Dermis blood vessel endothelial cell (primary cell): ENCODE data around the gene CCNB3. TPM values are rescaled to one million over a fixed set of nuclear protein-coding genes. Genes with fewer than 3 reads are reported as not detected.

Experiments
- DNase-seq: peaks from one replicate; pipeline ENCODE4 v3.0.0; 2010
- total RNA-seq: library from RNA; depleted of rRNA; stranded (reverse); fragments of >200 nt; gene quantifications from 2 replicates; pipeline ENCODE4 v1.2.3, GENCODE V29; 2014

The CCNB3 gene
- total RNA-seq, result 0.88 TPM in 1 of 2 replicates, not detected in the other

DNA sequence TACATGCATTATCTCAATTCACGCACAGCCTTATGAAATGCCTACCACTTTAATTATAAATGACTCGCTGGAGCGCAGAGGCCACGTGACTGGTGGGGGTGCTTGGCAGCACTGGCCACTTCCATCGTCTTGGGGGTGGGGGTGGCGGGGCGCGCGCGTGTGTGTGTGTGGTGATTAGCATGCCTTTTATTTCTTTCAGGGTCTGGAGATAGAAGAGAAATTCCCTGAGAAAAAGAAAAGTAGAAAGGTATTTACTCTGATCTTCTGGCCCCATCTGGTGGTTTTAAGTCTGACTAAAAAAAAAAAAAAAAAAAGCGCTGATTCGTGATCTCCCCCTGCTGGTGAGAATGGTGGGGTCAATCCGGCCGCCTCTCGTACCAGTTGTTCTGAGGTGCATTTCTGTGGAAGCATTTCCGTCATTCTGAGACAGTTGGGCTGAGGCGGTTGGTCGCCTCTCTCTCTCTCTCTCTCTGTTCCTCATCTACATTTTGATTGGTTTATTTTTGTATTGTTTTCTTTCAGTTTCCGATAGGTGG lies at the start of gene CCNB3:
Gene CCNB3 (plus strand): TSS at position 402 of the 536 bp plus-strand sequence. CDS start 80,399 bp downstream, outside the sequence.
- DNase-seq, result peak; percentile 76

- DNase-seq, result peak; percentile 3
Measured at GRCh38 chrX:50157545-50158135, 46.9 kb upstream of the CCNB3 start.

- no peak for DNase-seq
Measured at GRCh38 chrX:50158593-50158992, 46.0 kb upstream of the CCNB3 start.

DNA sequence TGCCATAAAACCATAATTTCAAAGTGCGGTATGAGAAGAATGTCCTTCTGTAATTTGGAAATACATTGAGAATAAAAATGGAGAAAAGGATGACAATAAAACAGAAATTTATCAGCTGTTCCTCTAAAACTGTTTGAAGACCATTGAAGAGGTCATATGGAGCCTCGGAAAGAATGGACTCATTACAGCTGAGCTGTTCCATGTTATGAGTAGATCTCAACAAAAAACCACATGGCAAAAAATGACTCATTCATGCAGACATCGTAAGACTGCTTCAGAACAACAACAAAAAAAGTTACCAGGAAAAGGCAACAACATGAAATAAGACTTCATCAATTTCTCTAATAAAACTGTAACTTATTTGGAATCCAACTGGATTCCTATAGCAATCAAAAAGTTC lies 43.4 kb upstream of the CCNB3 start:
- DNase-seq, result no peak

GRCh38 chrX:50165727-50166126 lies 38.8 kb upstream of the CCNB3 start:
- DNase-seq, result no peak

DNA sequence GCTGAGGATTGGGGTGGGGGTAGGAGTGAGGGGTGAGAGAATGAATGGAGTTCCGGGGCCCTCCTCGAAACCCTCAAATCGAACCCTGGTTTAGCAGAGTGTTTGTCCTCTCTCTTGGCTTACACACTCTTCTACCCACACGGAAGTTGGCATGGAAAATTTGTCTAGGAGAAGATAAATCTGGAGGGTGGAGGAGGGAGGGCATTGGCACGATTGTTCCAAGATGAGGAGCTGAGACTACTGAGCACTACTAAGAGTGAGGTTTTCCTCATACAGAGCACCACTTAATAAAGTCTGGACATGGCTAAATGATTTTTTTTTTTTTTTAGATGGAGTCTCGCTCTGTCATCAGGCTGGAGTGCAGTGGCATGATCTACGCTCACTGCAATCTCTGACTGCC lies 37.2 kb upstream of the CCNB3 start:
- no peak for DNase-seq

DNA sequence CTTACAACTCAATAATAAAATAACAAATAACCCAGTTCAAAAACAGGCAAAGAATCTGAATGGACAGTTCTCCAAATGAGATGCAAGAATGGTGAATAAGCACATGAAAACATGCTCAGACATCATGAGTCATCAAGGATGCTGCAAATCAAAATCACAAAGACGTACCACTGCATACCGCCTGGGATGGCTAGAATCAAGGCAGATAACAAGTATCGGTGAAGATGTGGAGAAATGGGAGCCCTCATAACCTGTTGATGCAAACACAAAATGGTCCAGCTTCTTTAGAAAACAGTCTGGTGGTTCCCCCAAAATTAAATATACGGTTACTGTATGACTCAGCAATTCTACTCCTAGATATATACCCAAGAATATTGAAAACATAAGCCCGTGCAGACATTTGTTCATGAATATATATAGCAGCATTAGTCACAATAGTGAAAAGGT lies 36.3 kb upstream of the CCNB3 start:
- DNase-seq, result no peak

DNA sequence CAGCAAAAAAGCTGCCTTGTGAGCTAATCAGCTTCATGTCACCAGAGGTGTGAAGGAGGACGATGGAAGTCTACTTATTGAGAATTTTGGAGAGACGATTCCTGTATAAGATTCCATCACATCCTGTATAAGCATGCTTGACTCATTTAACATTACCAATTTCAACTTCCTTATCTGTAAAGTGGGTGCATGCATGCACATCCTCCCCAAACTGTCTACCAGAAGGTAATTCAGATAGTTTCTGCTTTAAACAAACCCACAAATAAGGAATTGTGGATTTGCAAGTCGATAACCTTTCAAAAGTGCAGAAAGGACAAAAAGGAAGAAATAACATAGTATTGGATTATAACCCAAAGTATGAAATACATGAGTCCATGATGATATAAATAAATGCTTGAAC lies 34.8 kb upstream of the CCNB3 start:
- DNase-seq, result no peak

- no peak for DNase-seq
Measured at GRCh38 chrX:50180073-50180940, 24.3 kb upstream of the CCNB3 start.

DNA sequence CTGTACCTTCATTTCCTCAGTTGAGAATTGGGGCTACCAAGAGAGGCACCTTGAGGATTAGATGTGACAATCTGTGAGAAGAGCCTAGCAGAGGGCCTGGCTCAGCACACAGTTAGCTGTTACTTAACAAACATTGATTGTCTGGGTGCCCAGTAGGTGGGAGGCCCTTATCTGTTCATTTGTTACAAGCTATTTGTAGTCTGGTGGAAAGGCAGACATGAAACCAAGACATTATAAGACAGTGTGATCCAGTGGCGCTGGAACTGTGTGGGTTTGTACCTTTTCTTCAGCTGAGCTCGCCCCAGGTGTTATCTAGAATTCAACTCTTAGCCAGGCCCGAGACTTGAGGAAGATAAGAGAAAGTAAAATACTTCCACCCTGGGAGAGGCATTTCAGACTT lies 20.7 kb upstream of the CCNB3 start:
- DNase-seq, result no peak

GRCh38 chrX:50188859-50189600 lies 15.5 kb upstream of the CCNB3 start:
- no peak for DNase-seq

DNA sequence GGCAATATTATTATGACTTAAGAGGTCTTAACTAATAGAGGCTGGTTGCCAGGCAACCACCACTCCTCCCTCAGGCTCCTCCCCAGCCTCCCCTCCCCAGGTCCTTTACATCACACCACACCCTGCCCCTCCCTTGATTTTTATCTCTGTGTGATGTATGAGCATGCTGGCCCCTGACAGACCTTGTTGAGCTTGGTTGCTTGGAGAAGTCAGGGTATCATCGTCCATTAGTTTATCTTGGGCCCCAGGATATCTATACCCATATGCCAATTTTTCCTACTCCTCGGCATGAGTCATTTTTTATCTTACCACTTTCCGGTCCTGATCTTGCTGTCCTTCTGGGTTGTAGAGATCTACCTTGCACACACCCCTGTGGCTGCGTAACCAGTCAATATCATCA lies 6.2 kb upstream of the CCNB3 start:
- DNase-seq, result no peak

- no peak for DNase-seq
Measured at GRCh38 chrX:50200907-50201306, 3.7 kb upstream of the CCNB3 start, which contains the start of gene AKAP4. Gene AKAP4, minus strand, starts transcription at chrX:50201007. Its CDS starts 118 bp downstream, at chrX:50200889.

- peak; percentile 25 for DNase-seq
Measured at GRCh38 chrX:50202539-50202938, 2.0 kb upstream of the CCNB3 start.

- DNase-seq, result no peak
Measured at GRCh38 chrX:50206753-50207152, 2.2 kb downstream of the CCNB3 start.

DNA sequence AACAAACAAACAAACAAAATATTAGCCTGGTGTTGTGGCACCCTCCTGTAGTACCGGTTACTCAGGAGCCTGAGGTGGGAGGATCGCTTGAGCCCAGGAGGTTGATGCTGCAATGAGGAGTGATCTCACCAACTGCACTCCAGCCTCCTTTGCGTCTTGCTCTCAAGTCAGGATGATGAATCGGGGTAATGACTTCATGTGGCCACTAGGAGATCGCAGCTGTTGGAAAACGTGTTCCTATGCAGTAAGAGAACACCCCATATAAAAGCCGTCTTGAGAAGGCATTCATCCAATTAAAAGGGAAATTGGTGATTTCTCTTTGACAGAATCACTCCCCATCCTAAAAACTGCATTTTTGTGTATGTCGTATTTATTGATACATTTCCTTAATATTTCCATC lies 6.9 kb downstream of the CCNB3 start:
- DNase-seq, result peak; percentile 21

DNA sequence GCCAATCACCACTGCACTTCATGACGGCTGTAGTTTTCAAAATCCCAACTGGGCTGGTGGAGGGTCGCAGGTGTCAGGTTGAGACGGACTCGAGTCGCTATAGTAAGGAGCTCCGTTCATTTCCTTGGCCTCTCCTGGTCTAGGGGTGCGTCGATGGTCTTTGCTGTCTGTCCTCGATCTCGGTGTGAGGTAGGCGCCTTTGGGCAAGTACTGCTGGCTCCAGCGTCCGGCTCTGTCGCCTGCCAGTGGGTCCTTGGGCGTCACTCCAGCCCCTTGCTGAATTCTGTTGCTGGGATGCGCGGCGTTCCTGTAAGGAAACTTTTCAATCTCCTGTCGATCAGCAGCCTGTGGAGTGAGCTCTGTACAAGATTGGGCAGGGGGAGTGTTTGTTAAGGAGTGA lies 76.7 kb downstream of the CCNB3 start:
- DNase-seq, result no peak

DNA sequence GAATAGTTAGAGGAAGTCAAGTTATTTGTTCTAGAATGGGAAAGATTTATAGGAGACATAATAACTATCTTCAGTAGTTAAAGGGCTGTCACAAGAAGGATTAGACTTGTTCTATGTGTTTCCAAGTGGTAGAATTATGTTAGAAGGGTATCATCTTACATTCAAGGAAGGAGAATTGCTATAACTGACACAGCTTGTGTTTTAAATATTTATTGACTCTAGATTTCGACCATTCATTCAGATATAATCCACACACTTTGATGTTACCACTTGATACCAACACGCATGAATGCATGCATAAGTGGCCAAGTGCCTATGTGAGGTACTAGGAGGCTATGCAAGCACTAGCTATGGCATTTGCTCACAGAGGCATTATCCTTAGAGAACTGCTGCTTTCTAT lies 122.7 kb downstream of the CCNB3 start:
- no peak for DNase-seq

DNA sequence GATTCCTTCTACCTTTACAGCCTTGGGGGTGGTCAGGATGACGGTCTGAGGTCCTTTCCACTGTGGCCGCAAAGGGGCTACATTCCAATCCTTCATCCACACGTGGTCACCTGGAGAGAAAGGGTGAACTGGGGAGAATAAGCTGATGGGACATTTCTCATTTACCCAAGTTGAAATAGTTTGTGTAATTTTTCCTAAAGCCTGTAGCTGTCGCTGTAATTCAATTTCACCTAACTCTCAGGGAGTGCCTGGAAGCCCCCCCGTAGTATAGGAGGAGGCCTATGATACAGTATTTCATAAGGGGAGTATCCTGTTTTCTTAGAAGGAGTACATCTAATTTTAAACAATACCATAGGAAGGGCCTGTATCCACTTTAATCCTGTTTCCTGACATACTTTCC lies 128.1 kb downstream of the CCNB3 start:
- peak; percentile 0 for DNase-seq

GRCh38 chrX:50333308-50333707 lies 128.7 kb downstream of the CCNB3 start:
- DNase-seq, result no peak

DNA sequence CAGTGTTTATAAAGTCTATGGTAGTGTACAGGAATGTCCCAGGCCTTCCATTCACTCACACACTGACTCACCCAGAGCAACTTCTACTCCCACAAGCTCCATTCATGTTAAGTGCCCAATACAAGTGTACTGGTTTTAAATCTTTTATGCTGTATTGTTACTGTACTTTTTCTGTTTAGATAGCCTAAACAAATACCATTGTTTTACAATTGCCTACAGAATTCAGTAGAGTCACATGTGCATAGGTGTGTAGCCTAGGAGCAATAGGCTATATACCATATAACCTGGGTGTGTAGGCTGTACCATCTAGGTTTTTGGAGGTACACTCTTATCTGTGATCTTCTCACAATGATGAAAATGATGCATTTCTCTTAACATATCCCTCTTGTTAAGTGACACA lies 139.4 kb downstream of the CCNB3 start:
- no peak for DNase-seq

- no peak for DNase-seq
Measured at GRCh38 chrX:50372966-50373365, 168.4 kb downstream of the CCNB3 start.
